ENCODE results near the gene LDLRAD4.

DNA sequence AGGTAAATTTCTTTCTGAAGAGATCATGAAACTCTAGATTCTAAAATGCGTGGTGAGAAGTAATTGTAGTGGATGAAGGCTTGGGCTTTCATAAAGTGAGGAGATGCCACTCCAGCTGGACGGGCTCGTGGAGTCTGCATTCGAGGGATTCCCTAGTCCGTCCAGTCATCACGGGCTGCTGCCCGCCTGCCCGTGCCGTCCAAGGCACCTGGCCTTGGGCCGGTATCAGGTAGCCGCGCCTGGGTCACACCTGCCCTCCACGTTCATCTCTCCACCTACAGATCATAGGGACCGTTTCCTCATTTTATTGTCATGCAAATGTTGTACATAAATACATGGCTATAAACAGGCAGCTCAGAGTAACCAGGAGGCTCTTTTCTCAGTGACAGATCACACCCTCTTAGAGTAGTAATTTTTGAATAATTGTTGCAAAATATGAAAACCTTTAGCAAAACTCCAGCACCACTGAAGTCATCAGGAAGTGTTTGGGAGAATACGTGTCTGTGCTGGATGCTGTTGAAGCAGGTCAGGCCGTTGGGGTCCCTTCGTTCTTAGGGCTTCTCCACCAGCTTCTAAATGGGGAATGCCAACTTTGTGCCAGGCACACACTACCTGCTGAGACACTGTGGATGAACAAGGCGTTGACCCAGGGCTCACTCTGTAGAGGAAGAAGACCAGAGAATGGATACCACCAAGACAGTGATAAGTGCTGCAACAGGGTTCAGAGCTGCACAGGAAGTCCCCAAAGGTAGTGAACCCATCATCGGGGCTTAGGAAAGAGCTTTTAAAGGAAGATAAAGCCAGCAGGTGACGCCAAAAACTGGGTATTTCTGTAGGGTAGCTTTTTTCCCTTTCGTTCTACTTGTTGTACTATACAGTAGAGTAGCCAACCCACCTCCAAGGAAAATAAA, 395.3 kb downstream of the LDLRAD4 start:
- TF ChIP-seq SPI1 (IDR thresholded peaks at IDR 0.05; ENCODE audit: borderline replicate concordance, low read depth) = no peak
- TF ChIP-seq POLR2AphosphoS5 (IDR thresholded peaks at IDR 0.05; ENCODE audit: low read depth) = no peak
- TF ChIP-seq, protein P1, sequence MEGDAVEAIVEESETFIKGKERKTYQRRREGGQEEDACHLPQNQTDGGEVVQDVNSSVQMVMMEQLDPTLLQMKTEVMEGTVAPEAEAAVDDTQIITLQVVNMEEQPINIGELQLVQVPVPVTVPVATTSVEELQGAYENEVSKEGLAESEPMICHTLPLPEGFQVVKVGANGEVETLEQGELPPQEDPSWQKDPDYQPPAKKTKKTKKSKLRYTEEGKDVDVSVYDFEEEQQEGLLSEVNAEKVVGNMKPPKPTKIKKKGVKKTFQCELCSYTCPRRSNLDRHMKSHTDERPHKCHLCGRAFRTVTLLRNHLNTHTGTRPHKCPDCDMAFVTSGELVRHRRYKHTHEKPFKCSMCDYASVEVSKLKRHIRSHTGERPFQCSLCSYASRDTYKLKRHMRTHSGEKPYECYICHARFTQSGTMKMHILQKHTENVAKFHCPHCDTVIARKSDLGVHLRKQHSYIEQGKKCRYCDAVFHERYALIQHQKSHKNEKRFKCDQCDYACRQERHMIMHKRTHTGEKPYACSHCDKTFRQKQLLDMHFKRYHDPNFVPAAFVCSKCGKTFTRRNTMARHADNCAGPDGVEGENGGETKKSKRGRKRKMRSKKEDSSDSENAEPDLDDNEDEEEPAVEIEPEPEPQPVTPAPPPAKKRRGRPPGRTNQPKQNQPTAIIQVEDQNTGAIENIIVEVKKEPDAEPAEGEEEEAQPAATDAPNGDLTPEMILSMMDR (IDR thresholded peaks at IDR 0.05; ENCODE audit: insufficient read depth, low read length) = no peak
- TF ChIP-seq, protein P2, sequence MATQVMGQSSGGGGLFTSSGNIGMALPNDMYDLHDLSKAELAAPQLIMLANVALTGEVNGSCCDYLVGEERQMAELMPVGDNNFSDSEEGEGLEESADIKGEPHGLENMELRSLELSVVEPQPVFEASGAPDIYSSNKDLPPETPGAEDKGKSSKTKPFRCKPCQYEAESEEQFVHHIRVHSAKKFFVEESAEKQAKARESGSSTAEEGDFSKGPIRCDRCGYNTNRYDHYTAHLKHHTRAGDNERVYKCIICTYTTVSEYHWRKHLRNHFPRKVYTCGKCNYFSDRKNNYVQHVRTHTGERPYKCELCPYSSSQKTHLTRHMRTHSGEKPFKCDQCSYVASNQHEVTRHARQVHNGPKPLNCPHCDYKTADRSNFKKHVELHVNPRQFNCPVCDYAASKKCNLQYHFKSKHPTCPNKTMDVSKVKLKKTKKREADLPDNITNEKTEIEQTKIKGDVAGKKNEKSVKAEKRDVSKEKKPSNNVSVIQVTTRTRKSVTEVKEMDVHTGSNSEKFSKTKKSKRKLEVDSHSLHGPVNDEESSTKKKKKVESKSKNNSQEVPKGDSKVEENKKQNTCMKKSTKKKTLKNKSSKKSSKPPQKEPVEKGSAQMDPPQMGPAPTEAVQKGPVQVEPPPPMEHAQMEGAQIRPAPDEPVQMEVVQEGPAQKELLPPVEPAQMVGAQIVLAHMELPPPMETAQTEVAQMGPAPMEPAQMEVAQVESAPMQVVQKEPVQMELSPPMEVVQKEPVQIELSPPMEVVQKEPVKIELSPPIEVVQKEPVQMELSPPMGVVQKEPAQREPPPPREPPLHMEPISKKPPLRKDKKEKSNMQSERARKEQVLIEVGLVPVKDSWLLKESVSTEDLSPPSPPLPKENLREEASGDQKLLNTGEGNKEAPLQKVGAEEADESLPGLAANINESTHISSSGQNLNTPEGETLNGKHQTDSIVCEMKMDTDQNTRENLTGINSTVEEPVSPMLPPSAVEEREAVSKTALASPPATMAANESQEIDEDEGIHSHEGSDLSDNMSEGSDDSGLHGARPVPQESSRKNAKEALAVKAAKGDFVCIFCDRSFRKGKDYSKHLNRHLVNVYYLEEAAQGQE (IDR thresholded peaks at IDR 0.05; ENCODE audit: insufficient replicate concordance, low read depth) = no peak
- TF ChIP-seq GABPA (IDR thresholded peaks at IDR 0.05; ENCODE audit: low read depth) = no peak

All from HL-60 (cell line).